ENCODE measurements around the gene SNAPC5.
"Not testable (repeated sequence)": the region's sequence is repeated elsewhere in the genome, so short reads cannot be mapped to it uniquely, and the experiment has no call there.

SNAPC5 gene

DNA sequence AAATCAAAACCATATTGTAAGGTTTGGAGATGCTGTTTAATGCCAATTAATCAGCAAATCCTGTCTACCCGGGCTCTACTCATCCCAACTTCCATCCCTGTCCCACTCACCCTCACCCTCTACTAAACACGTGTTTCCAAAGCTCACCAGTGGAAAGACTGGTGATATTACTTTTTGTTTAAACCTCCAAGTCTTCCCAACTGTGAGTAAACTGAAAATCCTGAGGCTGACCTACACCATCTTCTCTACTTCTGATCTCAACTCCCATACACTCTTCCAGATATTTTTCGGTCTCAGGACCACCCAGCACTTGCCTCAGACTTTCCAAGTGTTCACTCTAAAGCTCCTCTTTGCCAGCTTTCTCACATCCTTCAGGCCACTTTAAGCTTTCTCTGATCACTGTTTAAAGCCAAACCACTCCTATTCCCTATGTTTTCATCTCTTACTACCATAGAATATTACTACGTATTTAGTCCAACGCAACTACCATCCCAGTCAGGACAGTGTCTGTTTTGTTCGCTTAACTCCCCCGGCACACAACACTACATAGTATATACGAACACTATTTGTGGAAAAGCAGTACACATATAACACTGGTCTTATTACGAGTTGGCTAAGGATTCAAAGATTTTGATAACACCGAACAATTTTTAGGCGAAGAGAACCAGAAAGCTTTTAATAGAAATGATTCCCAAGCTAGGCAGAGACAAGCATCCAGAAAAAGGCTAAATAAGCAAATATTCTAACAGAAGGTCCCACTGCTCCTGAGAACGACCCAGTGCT is 6.4 kb upstream of the SNAPC5 start:
- Histone ChIP-seq H3K23ac (ENCODE audit: low read length in 2 of 2) (no peak overlapping the region), H2AK5ac (ENCODE audit: low read length, severe bottlenecking) (peak overlapping the region; percentile 69), H4K8ac (ENCODE audit: low read length) (no peak overlapping the region), H3K27me3 (ENCODE audit: control insufficient read depth in 1 of 2, insufficient read depth in 1 of 2, low read length in 2 of 2) (no peaks in the 10 kb centered on the region), H3K4me1 (ENCODE audit: control insufficient read depth, insufficient read depth, low read depth, low read length) (peaks cover 3% of the 10 kb centered on the region), H2BK12ac (ENCODE audit: low read length in 2 of 2) (no peak overlapping the region), H3K4me3 (ENCODE audit: insufficient read depth in 1 of 2, low read depth in 1 of 2, low read length in 2 of 2) (peak overlapping the region; percentile 75 to 93), H2BK15ac (ENCODE audit: low read depth, poor library complexity, severe bottlenecking) (no peak overlapping the region), H3K79me1 (replicated peaks; ENCODE audit: low read length, poor library complexity, severe bottlenecking) (no peaks in the 10 kb centered on the region), H3K9me3 (ENCODE audit: control insufficient read depth, low read length) (no peaks in the 10 kb centered on the region), H3K4ac (ENCODE audit: low read depth in 1 of 2, low read length in 2 of 2) (peak overlapping the region in 1 of 2 experiments; percentile 86), H2BK120ac (ENCODE audit: low read depth, low read length) (no peak overlapping the region), H3K36me3 (ENCODE audit: control insufficient read depth in 1 of 2, insufficient read depth in 2 of 2, low read depth in 1 of 2, low read length in 2 of 2) (peaks cover 15 to 44% of the 10 kb centered on the region in 2 experiments), H3K27ac (ENCODE audit: low read length, poor library complexity, severe bottlenecking) (peak overlapping the region; percentile 85), H2AFZ (ENCODE audit: low read depth, low read length) (no peak overlapping the region), H2BK5ac (ENCODE audit: low read depth, low read length, poor library complexity, severe bottlenecking) (no peak overlapping the region), H3K4me2 (ENCODE audit: low read length, poor library complexity, severe bottlenecking) (peak overlapping the region; percentile 89), H4K91ac (ENCODE audit: low read length) (no peak overlapping the region), H3K18ac (ENCODE audit: low read depth in 1 of 2, low read length in 2 of 2) (peak overlapping the region; percentile 81 to 92), H3K14ac (ENCODE audit: low read length in 2 of 2) (peak overlapping the region; percentile 23 to 86), H3K9ac (ENCODE audit: low read length) (peak overlapping the region; percentile 97)
- WGBS, result 1% methylated on average over 11 of the region's 12 CpGs
- DNase-seq, result peak; percentile 6

DNA sequence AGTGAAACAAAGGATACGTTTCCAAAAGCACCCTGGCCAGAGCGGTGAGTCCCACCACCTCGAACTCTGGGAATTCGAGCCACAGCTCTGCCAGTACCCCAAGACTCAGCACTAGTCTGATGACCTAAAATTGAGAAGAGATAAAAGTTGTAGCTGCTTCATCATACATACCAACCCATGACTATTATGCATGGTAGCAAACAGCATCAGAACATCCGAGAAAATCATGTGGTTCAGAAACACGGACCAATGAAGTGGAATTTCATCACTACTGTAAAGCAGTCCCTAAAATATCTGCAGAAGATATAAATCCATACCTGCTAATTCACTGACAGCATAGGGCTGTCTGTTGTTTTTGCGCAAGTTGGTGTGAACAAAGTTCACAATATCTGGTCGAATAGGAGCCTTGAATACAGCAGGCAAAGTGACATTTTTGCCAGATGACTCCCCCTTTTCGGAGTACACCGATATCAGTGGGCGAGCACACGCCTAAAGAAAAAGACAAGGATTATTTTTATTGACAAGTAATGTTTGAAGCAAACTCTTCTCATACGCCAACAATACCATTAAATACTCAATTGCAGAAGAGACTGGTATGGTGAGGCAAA is 5.6 kb upstream of the SNAPC5 start:
- H3K4me2 ChIP-seq (ENCODE audit: low read length, poor library complexity, severe bottlenecking), result peak overlapping the region; percentile 89
- H3K14ac ChIP-seq (ENCODE audit: low read length in 2 of 2); H4K91ac ChIP-seq (ENCODE audit: low read length); H3K4ac ChIP-seq (ENCODE audit: low read depth in 1 of 2, low read length in 2 of 2); H3K23ac ChIP-seq (ENCODE audit: low read length in 2 of 2); H3K27ac ChIP-seq (ENCODE audit: low read length, poor library complexity, severe bottlenecking); H2AK5ac ChIP-seq (ENCODE audit: low read length, severe bottlenecking); H2BK12ac ChIP-seq (ENCODE audit: low read length in 2 of 2); H4K8ac ChIP-seq (ENCODE audit: low read length); H2BK5ac ChIP-seq (ENCODE audit: low read depth, low read length, poor library complexity, severe bottlenecking); H3K4me1 ChIP-seq (ENCODE audit: control insufficient read depth, insufficient read depth, low read depth, low read length); H2BK15ac ChIP-seq (ENCODE audit: low read depth, poor library complexity, severe bottlenecking); H2AFZ ChIP-seq (ENCODE audit: low read depth, low read length); H3K79me1 ChIP-seq (replicated peaks; ENCODE audit: low read length, poor library complexity, severe bottlenecking); H3K18ac ChIP-seq (ENCODE audit: low read depth in 1 of 2, low read length in 2 of 2); H3K9me3 ChIP-seq (ENCODE audit: control insufficient read depth, low read length); H2BK120ac ChIP-seq (ENCODE audit: low read depth, low read length); H3K27me3 ChIP-seq (ENCODE audit: control insufficient read depth in 1 of 2, insufficient read depth in 1 of 2, low read length in 2 of 2): not testable (repeated sequence)
- H3K4me3 ChIP-seq (ENCODE audit: insufficient read depth in 1 of 2, low read depth in 1 of 2, low read length in 2 of 2), result peak overlapping the region in 1 of 2 experiments; percentile 93
- H3K9ac ChIP-seq (ENCODE audit: low read length), result peak overlapping the region; percentile 97
- peaks cover 20 to 52% of the 10 kb centered on the region in 2 experiments for H3K36me3 ChIP-seq (ENCODE audit: control insufficient read depth in 1 of 2, insufficient read depth in 2 of 2, low read depth in 1 of 2, low read length in 2 of 2)
- DNase-seq, result peak; percentile 25
- WGBS, result 67% methylated on average over 9 of the region's 13 CpGs

DNA sequence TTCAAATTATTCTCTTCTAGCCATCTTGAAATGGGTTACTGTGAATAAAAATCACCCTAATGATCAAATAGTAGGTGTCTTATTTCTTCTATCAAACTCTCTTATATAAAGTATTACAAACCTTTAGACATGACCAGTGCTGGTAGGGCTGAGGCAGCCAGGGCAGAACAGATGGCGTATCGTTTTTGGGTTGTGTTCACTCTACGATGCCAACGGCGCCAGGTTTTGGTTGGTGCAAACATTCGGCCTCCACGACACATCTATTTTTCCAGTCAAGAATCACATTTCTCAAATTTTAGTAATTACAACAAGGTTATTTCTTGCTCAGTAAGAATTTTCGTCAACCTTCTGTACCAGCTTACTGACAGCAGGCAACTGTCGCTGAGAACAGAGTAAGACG is 4.9 kb upstream of the SNAPC5 start:
- no peak overlapping the region for H2BK120ac ChIP-seq (ENCODE audit: low read depth, low read length)
- H3K9ac ChIP-seq (ENCODE audit: low read length), result peak overlapping the region; percentile 97
- no peaks in the 10 kb centered on the region for H3K9me3 ChIP-seq (ENCODE audit: control insufficient read depth, low read length)
- WGBS, result 92% methylated on average over 10 of the region's 10 CpGs
- H3K36me3 ChIP-seq (ENCODE audit: control insufficient read depth in 1 of 2, insufficient read depth in 2 of 2, low read depth in 1 of 2, low read length in 2 of 2), result peaks cover 23 to 57% of the 10 kb centered on the region in 2 experiments
- no peak overlapping the region for H4K8ac ChIP-seq (ENCODE audit: low read length)
- H3K18ac ChIP-seq (ENCODE audit: low read depth in 1 of 2, low read length in 2 of 2), result no peak overlapping the region
- H2BK5ac ChIP-seq (ENCODE audit: low read depth, low read length, poor library complexity, severe bottlenecking), result no peak overlapping the region
- H3K4me3 ChIP-seq (ENCODE audit: insufficient read depth in 1 of 2, low read depth in 1 of 2, low read length in 2 of 2), result peak overlapping the region in 1 of 2 experiments; percentile 93
- H4K91ac ChIP-seq (ENCODE audit: low read length), result no peak overlapping the region
- H3K79me1 ChIP-seq (replicated peaks; ENCODE audit: low read length, poor library complexity, severe bottlenecking), result no peaks in the 10 kb centered on the region
- H2AK5ac ChIP-seq (ENCODE audit: low read length, severe bottlenecking), result no peak overlapping the region
- H2BK15ac ChIP-seq (ENCODE audit: low read depth, poor library complexity, severe bottlenecking), result no peak overlapping the region
- H3K4me1 ChIP-seq (ENCODE audit: control insufficient read depth, insufficient read depth, low read depth, low read length), result peaks cover 1% of the 10 kb centered on the region
- H3K14ac ChIP-seq (ENCODE audit: low read length in 2 of 2), result no peak overlapping the region
- no peak overlapping the region for H2BK12ac ChIP-seq (ENCODE audit: low read length in 2 of 2)
- H3K4ac ChIP-seq (ENCODE audit: low read depth in 1 of 2, low read length in 2 of 2), result no peak overlapping the region
- no peak for DNase-seq
- H3K27me3 ChIP-seq (ENCODE audit: control insufficient read depth in 1 of 2, insufficient read depth in 1 of 2, low read length in 2 of 2), result no peaks in the 10 kb centered on the region
- no peak overlapping the region for H2AFZ ChIP-seq (ENCODE audit: low read depth, low read length)
- H3K23ac ChIP-seq (ENCODE audit: low read length in 2 of 2), result no peak overlapping the region
- no peak overlapping the region for H3K27ac ChIP-seq (ENCODE audit: low read length, poor library complexity, severe bottlenecking)
- H3K4me2 ChIP-seq (ENCODE audit: low read length, poor library complexity, severe bottlenecking), result peak overlapping the region; percentile 89

DNA sequence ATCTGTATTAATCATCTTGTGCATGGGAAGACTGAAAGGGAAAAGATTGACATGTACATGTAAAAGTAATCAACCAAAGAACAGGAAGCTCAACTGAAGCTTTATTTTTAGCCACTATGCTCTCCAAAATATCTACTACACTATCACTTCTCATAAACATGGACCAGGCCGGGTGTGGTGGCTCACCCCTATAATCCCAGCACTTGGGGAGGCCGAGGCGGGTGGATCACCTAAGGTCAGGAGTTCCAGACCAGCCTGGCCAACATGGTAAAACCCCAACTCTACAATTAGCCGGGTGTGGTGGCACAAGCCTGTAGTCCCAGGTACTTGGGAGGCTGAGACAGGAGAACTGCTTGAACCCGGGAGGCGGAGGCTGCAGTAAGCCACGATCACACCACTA is 2.8 kb upstream of the SNAPC5 start:
- H3K4me2 ChIP-seq (ENCODE audit: low read length, poor library complexity, severe bottlenecking); DNase-seq; H3K18ac ChIP-seq (ENCODE audit: low read depth in 1 of 2, low read length in 2 of 2); H3K27me3 ChIP-seq (ENCODE audit: control insufficient read depth in 1 of 2, insufficient read depth in 1 of 2, low read length in 2 of 2); H4K91ac ChIP-seq (ENCODE audit: low read length); H3K4me1 ChIP-seq (ENCODE audit: control insufficient read depth, insufficient read depth, low read depth, low read length); H2BK120ac ChIP-seq (ENCODE audit: low read depth, low read length); H2AFZ ChIP-seq (ENCODE audit: low read depth, low read length); H3K4ac ChIP-seq (ENCODE audit: low read depth in 1 of 2, low read length in 2 of 2); H2BK15ac ChIP-seq (ENCODE audit: low read depth, poor library complexity, severe bottlenecking); H3K9me3 ChIP-seq (ENCODE audit: control insufficient read depth, low read length); H4K8ac ChIP-seq (ENCODE audit: low read length); H2AK5ac ChIP-seq (ENCODE audit: low read length, severe bottlenecking); H3K23ac ChIP-seq (ENCODE audit: low read length in 2 of 2); H3K79me1 ChIP-seq (replicated peaks; ENCODE audit: low read length, poor library complexity, severe bottlenecking); H2BK12ac ChIP-seq (ENCODE audit: low read length in 2 of 2); H3K14ac ChIP-seq (ENCODE audit: low read length in 2 of 2); H3K27ac ChIP-seq (ENCODE audit: low read length, poor library complexity, severe bottlenecking); H3K4me3 ChIP-seq (ENCODE audit: insufficient read depth in 1 of 2, low read depth in 1 of 2, low read length in 2 of 2); H2BK5ac ChIP-seq (ENCODE audit: low read depth, low read length, poor library complexity, severe bottlenecking): not testable (repeated sequence)
- WGBS, result 95% methylated on average over 6 of the region's 7 CpGs
- Histone ChIP-seq H3K9ac (ENCODE audit: low read length) (peak overlapping the region; percentile 97), H3K36me3 (ENCODE audit: control insufficient read depth in 1 of 2, insufficient read depth in 2 of 2, low read depth in 1 of 2, low read length in 2 of 2) (peaks cover 23 to 60% of the 10 kb centered on the region in 2 experiments)

Data from mesenchymal stem cell (in vitro differentiated cells and primary cell).